Forelimb muscle (tissue), 1 donor: Measurements from ENCODE around the gene SYNJ1. TPM values are rescaled to one million over a fixed set of nuclear protein-coding genes. Genes with fewer than 3 reads are reported as not detected.

Experiments
- polyA plus RNA-seq: library from polyadenylated mRNA; unstranded; fragments of 120-200 nt; gene quantifications from one replicate; pipeline ENCODE4 v1.2.1, GENCODE V29; 2013; ENCODE audit not compliant: insufficient read length

The SYNJ1 gene
- polyA plus RNA-seq, 1 donor, result 4.8 TPM

Other genes starting within 250 kb of the SYNJ1 start
- gene TCP10L, start 142.5 kb downstream of the SYNJ1 start, polyA plus RNA-seq, result 1.3 TPM
- gene CFAP298, start 115.6 kb downstream of the SYNJ1 start, polyA plus RNA-seq, result 24.7 TPM
- 35.2 TPM for gene PAXBP1, start 43.7 kb upstream of the SYNJ1 start, polyA plus RNA-seq